KMS-11 (cell line): ENCODE measurements around the gene RASAL2.

ENCODE experiments used
- H2AFZ ChIP-seq: fragments of 200-600 bp; sonication (generic); 2 replicates; pipeline ENCODE4 v1.6.1; 2016; ENCODE audit warnings: antibody characterized with exemption, mixed run types, low read depth
- H3K27ac ChIP-seq: fragments of 200-600 bp; sonication (generic); 2 replicates; pipeline ENCODE4 v1.6.1; 2016; ENCODE audit warnings: mild to moderate bottlenecking, mixed run types
- H3K27me3 ChIP-seq: fragments of 200-600 bp; sonication (generic); 2 replicates; pipeline ENCODE4 v1.6.1; 2017; ENCODE audit warnings: mild to moderate bottlenecking, low read depth, mixed run types, moderate library complexity; ENCODE audit not compliant: insufficient read depth
- H3K36me3 ChIP-seq: fragments of 200-600 bp; sonication (generic); 2 replicates; pipeline ENCODE4 v1.6.1; 2017; ENCODE audit warnings: mild to moderate bottlenecking, mixed run types; ENCODE audit not compliant: insufficient read depth
- H3K4me1 ChIP-seq: fragments of 200-600 bp; sonication (generic); 2 replicates; pipeline ENCODE4 v1.6.1; 2016; ENCODE audit warnings: mild to moderate bottlenecking, low read depth, mixed run types; ENCODE audit not compliant: poor library complexity, severe bottlenecking
- H3K4me2 ChIP-seq: fragments of 200-600 bp; sonication (generic); 2 replicates; pipeline ENCODE4 v1.7.0; 2016; ENCODE audit warnings: mild to moderate bottlenecking, mixed run types
- H3K4me3 ChIP-seq: fragments of 200-600 bp; sonication (generic); IDR thresholded peaks from 2 replicates; pipeline ENCODE4 v1.6.1; 2017; ENCODE audit warnings: low read depth, low read length, mixed read lengths; ENCODE audit not compliant: insufficient read depth
- H3K79me2 ChIP-seq: fragments of 200-600 bp; sonication (generic); 2 replicates; pipeline ENCODE4 v1.6.1; 2016; ENCODE audit warnings: low read depth, mixed run types; ENCODE audit not compliant: insufficient read depth
- H3K9ac ChIP-seq: fragments of 200-600 bp; sonication (generic); 2 replicates; pipeline ENCODE4 v1.6.1; 2016; ENCODE audit warnings: mild to moderate bottlenecking, mixed run types
- H4K20me1 ChIP-seq: fragments of 200-600 bp; sonication (generic); 2 replicates; pipeline ENCODE4 v1.6.1; 2016; ENCODE audit warnings: mild to moderate bottlenecking, mixed run types; ENCODE audit not compliant: insufficient read depth
- TF ChIP-seq, protein P1 (sequence below): fragments of 200-600 bp; sonication (generic); conservative IDR thresholded peaks from 2 replicates; pipeline ENCODE4 v1.6.1; 2017; ENCODE audit warnings: low read depth, mild to moderate bottlenecking, antibody characterized with exemption, low read length, moderate library complexity, mixed read lengths

Gene RASAL2

DNA sequence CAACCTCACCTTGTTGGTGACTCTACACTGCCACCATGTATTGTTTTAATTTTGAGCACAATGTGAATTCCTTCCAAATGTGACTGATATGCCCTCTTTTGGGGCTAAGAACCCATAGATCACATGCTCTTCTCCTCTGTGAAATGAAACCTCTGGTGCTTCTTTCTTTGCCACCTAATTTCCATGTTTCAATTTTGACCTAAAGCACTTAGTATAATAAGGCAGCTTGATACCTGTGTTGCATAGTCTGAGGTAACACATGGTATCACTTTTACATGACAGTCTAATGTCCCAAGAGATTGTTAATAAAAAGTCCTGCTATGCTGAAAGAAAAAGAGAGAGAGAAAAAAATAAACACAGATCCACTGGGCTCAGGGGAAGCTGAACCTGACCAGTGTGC lies 378.6 kb downstream of the RASAL2 start:
- H3K27ac ChIP-seq = no peak overlapping the region
- no peaks in the 10 kb centered on the region for H3K36me3 ChIP-seq
- TF ChIP-seq, protein P1, sequence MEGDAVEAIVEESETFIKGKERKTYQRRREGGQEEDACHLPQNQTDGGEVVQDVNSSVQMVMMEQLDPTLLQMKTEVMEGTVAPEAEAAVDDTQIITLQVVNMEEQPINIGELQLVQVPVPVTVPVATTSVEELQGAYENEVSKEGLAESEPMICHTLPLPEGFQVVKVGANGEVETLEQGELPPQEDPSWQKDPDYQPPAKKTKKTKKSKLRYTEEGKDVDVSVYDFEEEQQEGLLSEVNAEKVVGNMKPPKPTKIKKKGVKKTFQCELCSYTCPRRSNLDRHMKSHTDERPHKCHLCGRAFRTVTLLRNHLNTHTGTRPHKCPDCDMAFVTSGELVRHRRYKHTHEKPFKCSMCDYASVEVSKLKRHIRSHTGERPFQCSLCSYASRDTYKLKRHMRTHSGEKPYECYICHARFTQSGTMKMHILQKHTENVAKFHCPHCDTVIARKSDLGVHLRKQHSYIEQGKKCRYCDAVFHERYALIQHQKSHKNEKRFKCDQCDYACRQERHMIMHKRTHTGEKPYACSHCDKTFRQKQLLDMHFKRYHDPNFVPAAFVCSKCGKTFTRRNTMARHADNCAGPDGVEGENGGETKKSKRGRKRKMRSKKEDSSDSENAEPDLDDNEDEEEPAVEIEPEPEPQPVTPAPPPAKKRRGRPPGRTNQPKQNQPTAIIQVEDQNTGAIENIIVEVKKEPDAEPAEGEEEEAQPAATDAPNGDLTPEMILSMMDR = no peak
- H4K20me1 ChIP-seq = no peaks in the 10 kb centered on the region
- no peak overlapping the region for H3K4me3 ChIP-seq
- no peaks in the 10 kb centered on the region for H3K27me3 ChIP-seq
- H2AFZ ChIP-seq = no peak overlapping the region
- H3K9ac ChIP-seq = no peak overlapping the region
- H3K79me2 ChIP-seq = no peaks in the 10 kb centered on the region
- no peak overlapping the region for H3K4me2 ChIP-seq
- H3K4me1 ChIP-seq = no peaks in the 10 kb centered on the region

DNA sequence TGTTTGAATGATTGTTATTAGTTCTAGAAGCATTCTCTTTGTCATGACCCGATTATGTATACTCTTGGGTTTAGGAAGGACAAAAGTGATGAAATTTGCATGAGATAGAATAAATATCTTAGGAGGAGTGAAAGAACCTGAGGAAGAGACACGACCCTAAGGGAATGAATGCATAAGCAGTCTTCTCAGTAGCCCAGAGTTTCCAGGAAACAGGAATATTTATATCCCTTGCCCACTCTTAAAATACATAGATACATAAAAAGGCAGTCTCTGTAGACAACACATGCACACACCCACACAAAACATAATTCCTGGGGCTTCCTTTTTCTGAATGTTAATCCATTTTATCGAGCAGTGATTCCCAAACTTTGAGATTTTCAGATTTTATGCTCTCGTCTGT lies 383.5 kb downstream of the RASAL2 start:
- no peaks in the 10 kb centered on the region for H3K27me3 ChIP-seq
- no peak overlapping the region for H3K9ac ChIP-seq
- H3K79me2 ChIP-seq = no peaks in the 10 kb centered on the region
- TF ChIP-seq, protein P1 = no peak
- no peak overlapping the region for H2AFZ ChIP-seq
- no peaks in the 10 kb centered on the region for H3K4me1 ChIP-seq
- H4K20me1 ChIP-seq = no peaks in the 10 kb centered on the region
- H3K27ac ChIP-seq = no peak overlapping the region
- no peaks in the 10 kb centered on the region for H3K36me3 ChIP-seq
- H3K4me3 ChIP-seq = no peak overlapping the region
- no peak overlapping the region for H3K4me2 ChIP-seq

DNA sequence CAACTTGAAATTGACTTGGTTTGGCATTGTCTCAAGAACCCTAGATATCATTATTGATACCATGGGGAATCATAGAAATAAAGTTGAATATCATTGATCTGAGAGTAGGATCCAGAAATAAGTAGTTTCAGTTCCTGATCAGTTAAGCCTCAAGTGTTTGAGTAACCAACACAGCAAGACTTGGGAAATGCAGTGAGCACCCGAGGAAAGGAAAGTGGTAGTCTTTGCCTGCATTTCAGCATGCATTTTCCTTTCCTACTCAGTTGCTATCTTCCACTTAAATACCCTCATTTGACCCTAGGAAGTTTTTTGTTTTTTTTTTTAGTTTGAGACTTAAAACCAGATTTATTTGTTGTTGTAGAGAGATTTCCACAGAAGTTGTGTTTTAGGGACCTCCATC lies 383.9 kb downstream of the RASAL2 start:
- Histone ChIP-seq H3K27ac (no peak overlapping the region), H3K4me2 (no peak overlapping the region), H3K4me3 (no peak overlapping the region), H3K4me1 (no peaks in the 10 kb centered on the region), H3K27me3 (no peaks in the 10 kb centered on the region), H2AFZ (no peak overlapping the region), H3K36me3 (no peaks in the 10 kb centered on the region), H3K79me2 (no peaks in the 10 kb centered on the region), H3K9ac (no peak overlapping the region), H4K20me1 (no peaks in the 10 kb centered on the region)
- TF ChIP-seq, protein P1 = no peak

DNA sequence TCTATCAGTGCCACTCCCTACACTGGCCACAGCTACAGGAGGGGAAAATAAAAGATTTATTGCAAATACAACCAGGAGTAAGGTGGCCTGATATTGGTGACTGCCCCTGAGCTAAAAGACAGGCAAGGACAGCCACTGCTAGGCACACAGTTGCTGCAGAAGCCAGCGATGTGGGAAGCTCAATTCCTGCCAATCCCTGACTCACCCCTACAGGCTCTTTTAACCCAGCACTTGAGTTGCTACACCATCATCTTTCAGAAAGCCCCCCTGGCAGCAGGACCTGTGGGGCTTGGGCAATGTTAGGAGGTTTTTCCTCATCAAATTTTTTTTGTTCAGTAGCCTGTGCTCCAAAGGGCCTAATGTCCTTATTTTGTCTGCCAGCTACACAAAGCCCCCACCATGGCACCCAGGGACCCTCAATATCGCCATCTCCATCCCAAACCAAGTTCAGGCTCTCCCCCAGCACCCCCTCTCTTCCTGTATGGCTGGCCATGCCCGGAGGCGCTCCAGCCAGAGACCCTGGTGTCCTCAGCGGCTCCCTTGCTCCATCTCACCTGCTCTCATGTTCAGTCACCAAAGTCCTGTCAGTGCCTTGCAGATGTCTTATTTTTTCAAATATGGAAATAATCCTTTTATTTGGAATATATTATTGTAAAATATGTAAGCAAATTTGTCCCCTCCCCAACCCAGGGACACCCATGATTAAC lies 389.5 kb downstream of the RASAL2 start:
- no peak overlapping the region for H3K27ac ChIP-seq

More for the DNA sequence above, 389.5 kb downstream of the RASAL2 start:
- H4K20me1 ChIP-seq = no peaks in the 10 kb centered on the region
- TF ChIP-seq, protein P1 = no peak
- H3K79me2 ChIP-seq = no peaks in the 10 kb centered on the region
- H3K27me3 ChIP-seq = no peaks in the 10 kb centered on the region
- no peak overlapping the region for H3K4me3 ChIP-seq
- no peaks in the 10 kb centered on the region for H3K36me3 ChIP-seq
- no peak overlapping the region for H3K4me2 ChIP-seq
- H2AFZ ChIP-seq = no peak overlapping the region
- no peaks in the 10 kb centered on the region for H3K4me1 ChIP-seq
- H3K9ac ChIP-seq = no peak overlapping the region
